Stimulated activated CD4-positive, alpha-beta T cell treated with anti-CD3 and anti-CD28 coated beads, Interleukin-4, amount 100 ng/mL, for 48 hours (primary cell): ENCODE results near the gene SLC41A3.
A peak's percentile ranks its signal among the peaks of the same experiment; 100 is the strongest.

Experiments
- DNase-seq, 2 donors: peaks; one replicate each; pipeline ENCODE4 v3.0.0-alpha.2; 2020; ENCODE audit warnings: low read depth in 2 of 2

Gene SLC41A3

DNA sequence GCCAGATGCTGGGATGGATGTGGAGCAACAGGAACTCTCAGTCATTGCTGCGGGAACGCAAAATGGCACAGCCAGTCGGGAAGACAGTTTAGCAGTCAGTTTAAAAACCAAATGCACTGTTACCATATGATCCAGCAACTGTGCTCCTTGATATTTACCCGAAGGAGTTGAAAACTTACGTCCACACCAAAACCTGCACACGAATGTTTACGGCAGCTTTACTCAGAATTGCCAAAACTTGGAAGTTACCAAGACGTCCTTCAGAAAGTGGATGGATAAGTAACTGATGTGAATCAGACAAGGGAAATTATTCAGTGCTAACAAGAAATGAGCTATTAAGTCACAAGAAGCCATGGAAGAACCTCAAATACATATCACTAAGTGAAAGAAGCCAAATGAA lies 36.1 kb upstream of the SLC41A3 start:
- DNase-seq: no peak

DNA sequence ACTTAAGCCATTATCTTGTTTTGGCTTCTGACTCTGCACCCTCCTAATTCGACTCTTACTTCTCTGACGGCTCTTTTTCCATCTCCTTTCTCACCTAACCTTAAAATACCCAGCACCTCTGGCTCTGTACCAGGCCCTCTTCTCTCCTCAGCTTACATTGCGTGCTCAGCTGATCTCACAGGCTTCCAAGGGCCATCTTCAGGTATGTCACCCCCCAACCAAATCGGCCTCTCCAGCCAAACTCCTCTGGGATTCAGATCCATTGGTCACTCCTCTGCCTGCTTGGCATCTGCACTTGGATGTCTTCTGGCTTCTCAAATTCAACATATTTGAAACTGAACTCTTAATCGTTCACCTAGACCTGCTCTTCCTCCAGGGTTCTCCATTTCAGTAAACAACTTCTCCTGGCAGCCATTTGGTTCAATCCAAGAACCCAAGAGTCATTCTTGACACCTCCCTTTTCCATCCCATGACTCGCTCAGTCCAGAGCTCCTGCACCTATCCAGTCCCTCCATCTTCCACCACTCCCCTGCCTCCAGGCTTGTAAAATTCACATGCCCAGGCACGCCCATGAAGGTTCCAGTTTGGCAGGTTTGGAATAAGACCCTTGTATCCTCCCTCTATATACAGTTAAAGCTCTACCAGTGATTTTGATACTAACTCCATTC lies 35.2 kb upstream of the SLC41A3 start:
- DNase-seq: no peak

DNA sequence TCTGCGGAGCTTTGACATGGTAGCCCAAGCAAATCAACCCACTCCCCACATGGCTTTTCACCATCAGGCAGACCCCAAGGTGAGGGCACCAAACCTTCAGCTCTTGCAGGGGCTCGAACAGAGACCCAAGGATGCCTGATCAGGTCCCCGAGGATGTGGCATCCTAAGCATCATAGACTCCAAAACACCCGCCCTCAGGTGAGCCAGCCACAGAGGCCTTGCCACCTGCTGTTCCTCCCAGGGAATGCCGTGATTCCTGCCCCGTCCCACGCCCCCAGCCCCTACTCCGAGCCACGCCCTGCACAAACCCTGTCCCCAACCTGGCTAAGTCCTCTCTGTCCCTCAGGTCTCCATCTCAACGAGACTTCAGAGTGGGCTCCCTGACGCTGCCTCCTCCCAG lies 34.7 kb upstream of the SLC41A3 start:
- no peak for DNase-seq

DNA sequence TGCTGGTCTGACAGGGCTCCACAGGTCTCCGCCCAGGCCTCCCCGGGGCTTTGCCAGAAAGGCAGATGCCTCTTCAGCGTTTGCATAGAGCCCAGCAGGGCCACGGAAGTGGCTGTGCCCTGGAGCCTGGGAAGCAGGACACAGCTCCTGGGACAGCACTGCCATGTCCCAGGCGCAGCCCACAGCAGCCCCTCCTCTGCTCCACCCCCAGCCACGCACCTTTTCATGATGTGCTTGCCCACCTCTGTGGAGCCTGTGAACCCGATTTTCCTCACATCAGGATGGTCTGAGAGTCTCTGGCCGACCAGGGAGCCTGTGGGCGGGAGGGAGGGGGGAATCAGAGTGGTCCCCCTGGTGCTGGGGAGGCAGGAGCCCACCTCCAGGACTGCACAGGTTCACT lies 33.9 kb upstream of the SLC41A3 start:
- DNase-seq: no peak

DNA sequence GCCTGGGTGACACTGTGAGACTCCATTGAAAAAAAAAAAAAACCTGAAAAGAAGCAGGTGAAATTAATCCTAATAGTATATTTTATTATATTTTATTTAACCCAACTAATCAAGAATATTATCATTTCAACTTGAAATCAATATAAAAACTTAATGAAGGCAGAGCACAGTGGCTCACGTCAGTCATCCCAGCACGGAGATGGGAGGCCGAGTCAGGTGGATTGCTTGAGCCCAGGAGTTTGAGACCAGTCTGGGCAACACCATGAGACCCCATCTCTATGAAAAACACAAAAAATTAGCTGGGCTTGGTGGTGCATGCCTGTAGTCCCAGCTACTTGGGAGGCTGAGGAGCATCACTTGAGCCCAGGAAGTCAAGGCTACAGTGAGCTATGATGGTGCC lies 33.3 kb upstream of the SLC41A3 start:
- DNase-seq: no peak

DNA sequence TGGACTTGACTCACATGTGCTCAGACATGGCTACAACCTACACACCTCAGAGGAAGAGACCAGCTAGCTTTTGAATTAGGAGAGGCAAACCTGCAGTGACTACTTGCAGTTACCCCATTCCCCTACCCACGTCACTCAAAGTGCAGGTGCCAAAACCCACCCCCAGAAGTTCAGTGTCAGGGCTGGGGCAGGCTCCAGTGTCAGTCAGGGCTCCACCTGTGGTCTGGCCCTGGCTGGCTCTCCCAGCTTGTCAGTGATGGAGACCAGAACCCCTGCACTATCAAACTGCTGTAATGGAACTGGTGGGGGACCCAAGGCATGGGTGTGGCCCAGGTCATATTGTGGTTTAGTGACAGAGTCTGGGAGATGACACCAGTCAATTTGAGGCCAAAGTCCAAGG lies 32.6 kb upstream of the SLC41A3 start:
- no peak for DNase-seq

DNA sequence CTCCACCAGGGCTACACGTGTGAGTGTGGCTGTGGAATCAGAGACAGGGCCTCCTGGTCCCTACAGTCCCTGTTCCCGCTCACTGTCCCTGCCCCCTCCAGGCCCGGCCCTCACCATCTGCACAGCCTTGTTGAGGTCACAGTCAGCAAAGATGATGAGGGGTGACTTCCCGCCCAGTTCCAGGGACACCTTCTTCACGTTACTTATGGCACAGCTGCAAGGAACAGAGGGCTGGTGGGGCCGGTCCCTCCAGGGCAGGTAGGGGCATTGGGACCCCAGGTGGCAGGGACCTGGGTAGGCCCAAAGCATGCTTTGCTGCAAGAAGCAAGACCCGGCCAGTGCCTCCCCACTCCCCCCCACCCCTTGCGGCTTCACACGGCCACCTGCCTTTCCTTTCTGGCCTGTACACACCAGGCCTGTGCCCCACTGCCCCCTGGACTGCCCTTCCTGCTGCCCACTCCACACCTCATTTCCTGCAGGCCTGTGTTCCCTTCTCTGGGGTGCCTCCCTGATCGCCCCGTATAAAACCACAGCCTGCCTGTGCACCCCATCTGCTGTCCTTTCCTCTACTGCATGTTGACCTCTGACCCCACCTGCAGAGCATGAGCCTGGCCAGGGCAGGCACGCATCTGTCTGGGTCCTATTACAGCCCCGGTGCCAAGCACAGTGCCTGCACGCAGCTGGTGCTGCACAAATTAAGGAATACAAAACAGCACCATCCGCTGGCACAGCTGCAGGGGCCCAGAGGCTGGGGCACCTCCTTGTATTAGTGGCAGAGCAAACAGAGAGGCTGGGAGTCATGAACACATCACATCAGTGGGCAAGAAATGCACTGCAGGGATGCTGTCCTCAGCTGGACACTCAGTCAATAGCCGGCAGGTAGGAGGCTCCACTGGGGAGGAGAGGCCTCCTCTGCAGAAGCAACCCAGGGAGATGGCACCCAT lies 30.8 kb upstream of the SLC41A3 start:
- DNase-seq: no peak

DNA sequence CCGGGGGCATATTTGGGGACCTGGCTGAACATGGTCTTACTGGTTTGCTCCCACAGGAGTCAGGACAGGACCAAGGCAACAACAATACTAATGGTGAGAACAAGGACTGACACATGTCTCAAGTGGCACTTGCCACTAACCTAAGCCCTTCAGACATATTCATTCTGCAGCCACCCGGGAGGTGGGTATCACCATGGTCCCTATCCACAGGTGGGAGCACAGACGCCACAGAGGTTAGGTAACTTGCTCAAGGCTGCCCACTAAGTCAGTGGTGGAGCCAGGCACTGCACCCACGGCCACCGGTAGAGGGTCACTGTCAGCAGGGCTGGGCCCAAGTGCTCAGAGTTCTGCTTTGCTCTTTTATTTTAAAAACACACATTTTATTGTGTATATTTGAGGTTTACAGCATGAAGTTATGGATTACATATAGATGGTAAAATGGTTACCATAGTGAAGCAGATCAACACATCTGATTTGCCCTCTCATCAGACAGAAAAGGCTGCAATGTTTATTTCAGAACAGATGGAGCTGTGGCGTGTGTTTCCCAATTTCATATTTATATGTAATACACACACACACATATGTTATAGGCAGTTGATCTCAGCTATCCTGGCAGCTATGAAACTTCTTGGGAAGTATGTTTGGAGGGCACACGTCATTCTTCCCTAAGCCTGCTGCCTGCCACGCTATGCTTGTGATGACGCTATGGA lies 30.0 kb upstream of the SLC41A3 start:
- DNase-seq: peak in 1 of 2 donors; percentile 7

DNA sequence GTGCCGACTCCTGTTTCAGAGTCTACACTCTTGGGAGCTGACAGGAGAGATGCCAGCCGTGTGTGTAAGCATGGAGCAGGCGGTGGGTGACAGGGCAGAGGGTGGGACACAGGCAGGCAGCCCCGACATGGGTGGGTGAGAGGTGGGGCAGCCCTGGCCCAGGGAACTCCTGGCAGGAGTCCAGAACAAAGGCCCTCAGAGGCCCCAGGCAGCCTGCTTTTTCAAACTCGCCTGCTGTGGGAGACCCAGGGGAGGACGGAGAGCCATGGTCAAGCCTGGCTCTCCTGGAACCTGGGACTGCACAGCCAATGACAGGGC lies 29.3 kb upstream of the SLC41A3 start:
- DNase-seq: no peak

DNA sequence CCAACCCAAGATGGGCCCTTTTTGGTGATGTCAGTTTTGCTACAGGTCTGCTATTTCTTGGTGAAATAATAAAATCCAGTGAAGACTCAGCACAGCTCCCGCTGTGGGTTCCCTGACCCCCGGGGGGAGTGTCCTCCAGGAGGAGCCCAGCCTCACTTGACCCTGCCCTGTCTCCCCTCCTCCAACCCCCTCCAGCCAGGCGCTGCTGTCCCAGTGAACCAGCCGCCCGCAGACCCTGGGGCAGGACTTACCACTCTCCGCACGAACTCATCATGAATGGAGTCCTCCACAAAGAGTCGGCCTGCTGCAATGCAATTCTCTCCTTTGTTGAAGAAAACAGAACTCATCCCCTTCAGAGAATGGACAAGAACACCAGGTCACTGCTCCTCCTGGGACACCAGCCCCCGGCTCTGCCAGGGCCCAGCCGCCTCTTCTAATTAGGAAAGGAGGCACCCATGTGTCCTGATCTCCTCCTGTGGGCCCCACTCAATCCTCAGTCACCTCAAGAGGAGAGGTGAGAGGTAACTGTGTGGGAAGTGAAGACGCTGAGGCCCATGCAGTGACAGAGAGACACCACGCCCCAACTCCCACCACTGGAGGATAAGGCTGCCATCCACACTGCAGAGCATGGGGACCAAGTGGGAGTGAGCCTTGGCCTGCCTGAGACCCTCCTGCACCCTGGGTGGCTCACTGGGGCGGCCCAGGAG lies 28.8 kb upstream of the SLC41A3 start:
- no peak for DNase-seq

DNA sequence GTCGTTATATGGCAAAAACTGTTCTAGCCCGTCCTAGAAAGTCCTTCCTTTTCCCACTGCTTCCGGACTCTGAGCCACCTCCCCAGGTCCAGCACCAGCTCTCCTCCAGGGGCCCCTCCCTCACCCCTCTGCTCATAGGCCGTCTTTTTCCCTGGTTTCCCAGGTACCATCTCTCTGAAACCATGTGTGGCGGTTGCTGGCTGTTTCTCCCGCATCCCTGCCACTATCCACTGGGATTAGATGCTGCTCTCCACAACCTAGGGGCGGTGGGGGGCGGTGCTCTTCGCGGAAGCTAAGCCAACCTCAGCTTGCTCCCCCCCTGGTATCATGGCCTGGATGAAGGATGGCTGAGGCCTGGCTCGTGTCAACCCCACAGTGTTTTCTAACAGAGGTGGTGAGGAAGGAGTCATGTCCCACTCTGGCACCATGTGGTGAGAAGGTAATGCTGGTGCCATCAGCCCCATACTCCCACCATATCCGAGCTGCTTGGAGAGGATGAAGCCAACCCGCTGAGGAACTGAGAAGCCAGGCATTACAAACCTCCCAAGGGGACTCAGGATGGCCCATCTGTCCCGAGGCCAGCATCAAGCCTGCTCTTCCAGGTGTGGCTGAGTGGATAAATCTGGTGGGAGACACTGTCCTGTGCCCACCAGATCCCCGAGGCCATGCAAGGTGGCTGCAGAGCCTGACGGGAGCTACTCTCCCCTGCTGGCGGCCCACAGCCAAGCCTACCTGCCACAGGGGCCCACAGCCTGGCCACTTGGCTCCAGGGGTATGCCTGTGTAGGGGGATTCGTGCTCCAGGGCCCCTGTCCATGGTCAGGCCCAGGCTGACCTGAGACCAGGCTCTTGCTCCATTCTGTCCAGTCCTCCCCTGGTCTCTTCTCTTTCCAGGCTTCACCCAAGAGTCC lies 27.9 kb upstream of the SLC41A3 start:
- no peak for DNase-seq

DNA sequence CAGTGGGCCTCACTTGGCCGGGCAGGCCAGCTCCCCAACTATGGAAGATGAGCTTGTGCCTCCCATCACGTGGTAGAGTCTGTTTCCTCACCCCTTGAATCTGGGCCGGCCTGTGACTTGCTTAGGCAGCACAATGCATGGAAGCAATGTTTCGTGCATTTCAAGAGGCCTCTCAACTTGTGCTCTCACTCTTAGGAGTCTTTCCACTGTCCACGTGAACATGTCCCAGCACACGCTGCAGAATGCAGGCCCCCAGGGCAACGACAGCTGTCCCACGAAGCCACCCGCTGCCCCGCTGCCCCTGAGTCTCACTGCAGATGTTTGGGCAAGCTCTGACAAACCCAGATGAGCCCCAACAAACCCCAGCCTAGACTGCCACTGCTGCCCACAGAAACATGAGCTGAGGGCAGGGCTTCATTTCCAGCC lies 27.2 kb upstream of the SLC41A3 start:
- DNase-seq: no peak

DNA sequence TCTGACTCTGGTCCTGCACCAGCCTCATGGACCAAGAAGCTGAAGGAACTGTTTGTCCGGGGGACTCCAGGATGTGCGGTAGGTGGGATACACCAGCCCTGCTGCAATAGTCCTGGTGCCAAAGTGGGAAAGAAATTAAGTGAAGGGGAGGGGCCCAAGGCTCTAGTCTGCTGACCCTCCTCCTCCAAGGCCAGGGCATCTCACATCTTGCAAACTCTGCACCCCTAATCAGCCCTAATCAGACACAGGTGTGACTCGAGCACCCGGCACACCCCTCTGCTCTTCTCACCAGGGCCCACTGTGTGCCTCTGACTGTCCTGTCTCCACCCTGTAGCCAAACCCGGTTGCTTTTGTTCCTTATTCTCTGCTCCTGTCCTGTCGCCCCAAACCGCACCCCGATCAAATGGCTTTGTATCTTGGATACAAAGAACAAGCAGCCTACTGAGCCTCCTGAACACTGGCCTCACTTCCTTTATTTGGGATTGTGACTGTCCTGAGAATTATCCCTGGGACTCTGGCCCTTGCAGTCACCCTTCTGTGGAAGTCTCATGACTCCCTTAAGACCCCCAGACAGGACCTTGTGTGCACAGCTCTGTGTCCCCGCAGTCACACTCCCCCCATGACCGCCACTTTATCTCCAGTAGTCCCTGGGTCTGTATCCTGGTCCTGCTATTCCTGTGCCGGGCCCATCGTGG lies 26.7 kb upstream of the SLC41A3 start:
- DNase-seq: no peak

DNA sequence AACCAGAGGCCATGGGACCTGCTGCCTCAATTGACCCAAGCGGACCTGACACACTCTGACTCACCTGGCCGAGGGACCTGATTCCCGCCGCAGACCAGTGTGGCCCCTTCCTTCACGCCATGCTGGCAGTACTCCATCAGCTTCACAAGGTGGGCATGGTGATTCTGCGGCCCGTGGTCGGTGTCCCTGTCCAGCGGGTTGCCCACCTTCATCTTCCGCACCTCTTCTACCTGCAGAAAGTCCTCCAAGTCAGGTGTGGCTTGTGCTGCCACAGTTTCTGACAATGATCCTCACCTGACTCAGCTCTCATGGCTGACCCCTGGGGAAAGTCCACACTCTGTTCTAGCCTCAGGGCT lies 25.9 kb upstream of the SLC41A3 start:
- no peak for DNase-seq

DNA sequence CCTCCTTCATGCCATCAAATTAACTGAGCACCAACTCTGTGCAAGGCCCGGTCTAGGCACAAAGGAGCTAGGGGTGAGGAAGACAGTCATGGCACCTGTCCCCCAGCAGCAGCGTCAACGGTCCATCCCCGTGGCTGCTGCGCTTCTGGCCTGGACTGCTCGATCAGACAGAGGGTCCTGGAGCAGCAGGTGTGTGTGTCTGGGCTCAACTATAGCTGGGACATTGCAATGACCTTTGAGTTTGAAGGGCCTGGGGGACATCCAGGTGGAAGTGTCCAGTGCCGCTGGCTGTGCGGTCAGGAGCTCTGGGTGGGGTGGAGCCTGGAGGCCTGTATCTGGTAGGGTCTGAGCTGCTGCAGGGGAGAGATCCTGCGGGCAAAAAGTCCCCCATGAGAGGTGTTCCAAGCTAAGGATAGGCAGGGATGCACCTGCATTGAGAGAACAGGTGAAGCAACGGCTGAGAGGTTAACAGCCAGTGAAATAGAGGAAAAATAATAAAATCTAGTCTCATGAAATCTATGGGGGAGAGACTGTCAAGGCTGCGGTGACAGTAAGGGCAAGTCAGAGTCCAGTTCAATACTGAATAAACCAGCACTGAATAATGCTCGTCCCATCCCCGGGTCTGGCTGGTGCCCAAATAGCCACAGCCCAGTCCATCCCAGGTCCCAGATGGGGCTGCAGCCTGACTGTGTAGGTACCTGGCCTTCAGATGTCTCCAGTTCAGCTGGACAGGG lies 25.4 kb upstream of the SLC41A3 start:
- DNase-seq: no peak

DNA sequence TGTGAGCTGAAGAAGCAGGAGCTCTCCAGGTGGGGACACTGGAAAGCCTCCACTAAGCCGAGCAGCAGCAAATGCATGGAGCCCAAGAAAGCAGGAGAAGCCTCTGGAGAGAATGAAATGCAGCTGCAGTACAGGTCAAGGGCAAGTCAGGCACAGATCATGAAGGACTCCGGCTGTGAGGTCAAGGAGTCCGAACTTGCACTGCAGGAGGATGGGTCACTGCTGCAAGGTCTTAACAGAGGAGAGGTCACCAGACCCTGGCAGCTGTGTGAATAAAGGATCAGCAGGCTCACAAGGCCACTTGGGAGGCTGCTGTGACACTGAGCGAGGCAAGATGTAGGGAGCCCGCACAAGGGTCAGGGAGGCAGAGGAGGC lies 24.7 kb upstream of the SLC41A3 start:
- DNase-seq: no peak

DNA sequence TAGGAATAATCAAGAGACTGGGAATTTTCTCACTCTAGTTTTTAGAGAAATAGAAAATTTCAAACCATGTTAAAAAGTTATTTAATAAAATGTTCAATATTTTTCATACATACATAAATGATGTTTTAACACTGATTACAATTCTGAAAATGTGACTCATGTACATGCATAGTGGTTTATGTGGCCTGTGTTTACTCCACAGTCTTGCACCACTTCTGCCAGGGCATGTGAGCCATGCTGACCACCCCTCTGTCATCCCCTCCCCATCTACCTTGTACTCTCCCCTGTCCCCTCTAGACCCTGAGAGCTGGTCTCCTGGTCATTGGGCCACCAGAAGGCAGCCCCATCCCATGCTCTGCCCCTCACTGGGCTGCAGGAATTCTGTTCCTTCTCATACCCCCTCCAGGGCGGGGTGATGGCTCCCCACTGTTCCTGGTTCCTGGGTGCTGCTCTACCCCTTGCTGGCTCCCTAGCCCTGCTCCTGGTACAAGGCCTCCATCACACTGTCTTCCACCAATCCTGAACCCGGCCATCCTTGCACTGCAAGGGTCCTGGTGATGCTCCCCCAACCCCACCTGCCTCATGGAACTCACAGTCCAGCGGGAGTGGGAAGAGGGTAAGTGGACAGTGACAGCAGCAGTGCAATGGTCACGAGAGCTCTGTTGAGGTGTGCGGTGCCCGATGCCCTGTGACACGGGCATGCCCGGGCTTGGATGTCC lies 24.2 kb upstream of the SLC41A3 start:
- no peak for DNase-seq

DNA sequence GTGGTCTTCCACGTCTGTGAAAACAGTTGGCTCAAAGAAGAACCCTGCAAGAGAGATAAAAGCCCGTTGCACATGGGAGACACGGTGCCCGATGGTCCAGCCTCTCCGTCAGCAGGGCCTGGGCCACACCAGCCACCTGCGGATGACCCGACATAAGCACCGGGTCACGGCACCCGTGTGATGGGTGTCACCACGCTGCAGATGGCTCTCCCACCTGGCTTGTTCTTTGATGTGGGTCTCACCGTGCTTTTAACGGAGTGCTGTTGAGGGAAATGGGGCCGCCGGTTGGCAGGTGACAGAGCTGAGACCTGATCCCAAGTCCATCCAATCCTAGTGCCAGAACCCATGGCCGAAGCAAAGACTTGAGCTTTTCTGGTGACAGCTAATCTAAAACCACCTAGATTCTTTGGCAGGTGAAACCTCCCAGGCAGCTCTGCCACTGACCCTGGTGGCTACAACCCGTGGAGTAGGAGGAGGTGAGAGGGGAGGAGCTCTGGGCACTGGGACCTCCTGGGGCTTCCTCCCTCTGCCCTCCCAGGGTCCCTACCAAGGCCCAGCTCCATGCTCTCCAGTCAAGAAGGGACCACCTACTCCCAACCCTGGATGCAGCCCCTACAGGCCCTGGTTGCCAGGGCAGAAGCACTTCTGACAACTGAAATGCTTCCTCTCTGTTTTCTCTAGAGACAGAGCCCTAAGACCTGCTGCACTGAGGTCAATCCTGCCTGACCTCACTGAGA lies 23.4 kb upstream of the SLC41A3 start:
- DNase-seq: no peak
